Left colon (tissue), 2 donors: ENCODE data around the gene FAM72D. TPM values are rescaled to one million over a fixed set of nuclear protein-coding genes. Genes with fewer than 3 reads are reported as not detected.
"Not testable (repeated sequence)": the region's sequence is repeated elsewhere in the genome, so short reads cannot be mapped to it uniquely, and the experiment has no call there.

Experiments
- ATAC-seq: fragments of 200-7000 bp; cut with Tn5 transposase; one replicate; pipeline ENCODE4 v1.9.1; 2020; ENCODE audit warnings: mild to moderate bottlenecking, moderate library complexity
- DNase-seq, 2 donors: peaks; one replicate each; pipeline ENCODE4 v3.0.0-alpha.2; 2020
- intact Hi-C, 2 donors: fragments of 100-400 bp; cut with DNase I in 1 of 2; cut with micrococcal nuclease in 1 of 2; formaldehyde crosslinking; loops; one replicate each; pipeline versions ENCODE4 v1.11.2 to v1.14.0; 2022; cut with DNase I, micrococcal nuclease
- total RNA-seq, 2 donors: library from RNA; stranded (reverse); fragmentation: NEBNext Ultra II Directional; extraction: Animal tissue kit (Norgen Biotek cat#: 25700); gene quantifications; one replicate each; pipeline ENCODE4 v1.2.1, GENCODE V29; 2021
- donor health status: DM: no; HTN: no; CAD: no.
- donor health status: DM: yes; HTN: yes; CAD: no.

Gene FAM72D
- total RNA-seq, 2 donors from 2014 or later, result 0.17 to 0.89 TPM

DNA sequence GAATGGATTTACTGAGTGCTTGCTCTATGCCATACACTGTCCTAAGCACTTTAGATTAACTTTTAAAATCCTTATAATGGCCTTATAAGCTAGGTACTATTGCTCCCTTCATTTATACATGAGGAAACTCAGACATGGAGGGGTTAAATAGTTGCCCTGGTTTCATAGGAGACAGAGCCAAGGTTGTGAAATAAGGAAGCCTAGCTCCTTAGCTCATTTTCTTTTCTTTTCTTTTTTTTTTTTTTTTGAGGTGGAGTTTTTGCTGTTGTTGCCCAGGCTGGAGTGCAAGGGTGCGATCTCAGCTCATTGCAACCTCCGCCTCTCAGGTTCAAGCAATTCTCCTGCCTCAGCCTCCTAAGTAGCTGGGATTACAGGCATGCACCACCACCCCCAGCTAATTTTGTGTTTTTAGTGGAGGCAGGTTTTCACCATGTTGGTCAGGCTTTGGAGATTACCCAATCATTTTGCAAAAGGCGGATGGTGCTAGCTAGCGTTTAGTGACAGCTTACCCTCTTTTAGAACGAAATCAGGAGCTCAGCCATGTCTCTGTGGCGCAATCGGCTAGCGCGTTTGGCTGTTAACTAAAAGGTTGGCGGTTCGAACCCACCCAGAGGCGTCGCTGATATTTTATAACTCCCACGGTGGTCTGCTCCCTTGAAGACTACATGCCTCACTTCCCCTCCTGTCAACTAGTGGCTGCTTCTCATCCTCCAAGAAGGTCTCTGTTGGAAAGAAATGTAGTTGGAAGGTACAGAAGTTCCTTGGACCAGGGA lies 33.1 kb downstream of the FAM72D start:
- intact Hi-C loops, DNase-seq, ATAC-seq: not testable (repeated sequence)

DNA sequence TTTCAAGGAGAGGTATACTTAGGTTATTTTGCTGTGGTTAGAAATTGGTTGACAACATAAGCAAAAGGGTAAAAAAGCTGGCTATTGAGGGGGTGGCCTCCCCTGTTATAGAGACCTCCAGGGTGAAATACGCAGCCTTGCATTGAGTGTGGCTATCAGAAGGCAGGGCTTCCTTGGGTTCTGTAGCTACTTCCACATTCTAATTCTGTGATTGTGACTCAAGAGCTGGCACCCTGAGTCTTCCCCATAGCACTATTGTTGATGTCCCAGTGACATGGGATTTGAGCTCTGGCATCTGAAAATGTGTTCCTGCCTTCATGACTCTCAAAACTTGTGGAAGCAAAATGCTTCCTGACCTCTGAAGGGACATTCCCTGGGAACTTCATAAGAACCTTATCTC lies 38.7 kb downstream of the FAM72D start:
- DNase-seq, intact Hi-C loops, ATAC-seq: not testable (repeated sequence)

- DNase-seq, ATAC-seq, intact Hi-C loops: not testable (repeated sequence)
Measured at GRCh38 chr1:145140549-145140948, 44.8 kb downstream of the FAM72D start.

DNA sequence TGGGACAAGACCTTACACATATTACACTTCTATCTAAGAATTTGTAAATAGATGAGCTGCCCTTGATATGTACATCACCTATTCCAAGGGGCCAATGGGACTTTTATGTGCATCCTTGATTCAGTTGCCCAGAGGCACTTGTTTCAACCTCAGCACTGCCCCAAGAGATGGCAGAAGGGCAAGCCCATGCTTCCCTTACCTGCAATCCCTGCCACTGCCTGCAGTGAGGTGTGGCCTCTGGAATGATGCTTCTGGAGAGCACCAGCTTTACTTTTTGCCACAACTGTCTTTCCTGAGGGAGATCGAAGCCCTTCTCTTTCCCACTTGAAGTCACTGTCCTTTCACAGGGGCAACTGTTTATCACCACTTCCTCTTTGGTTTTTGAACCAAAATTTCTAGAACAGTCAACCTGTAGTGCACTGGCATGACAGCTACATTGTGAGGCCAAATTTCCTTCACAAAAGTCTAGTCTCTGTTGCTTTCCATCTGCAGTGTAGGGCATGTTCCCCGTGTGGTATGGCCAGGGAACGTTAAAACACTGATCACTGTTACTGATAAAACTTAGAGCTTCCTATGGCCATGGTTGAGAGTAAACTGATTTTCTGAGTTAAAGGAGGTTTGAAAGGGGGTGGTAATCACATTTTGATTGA lies 48.6 kb downstream of the FAM72D start:
- DNase-seq, ATAC-seq, intact Hi-C loops: not testable (repeated sequence)

DNA sequence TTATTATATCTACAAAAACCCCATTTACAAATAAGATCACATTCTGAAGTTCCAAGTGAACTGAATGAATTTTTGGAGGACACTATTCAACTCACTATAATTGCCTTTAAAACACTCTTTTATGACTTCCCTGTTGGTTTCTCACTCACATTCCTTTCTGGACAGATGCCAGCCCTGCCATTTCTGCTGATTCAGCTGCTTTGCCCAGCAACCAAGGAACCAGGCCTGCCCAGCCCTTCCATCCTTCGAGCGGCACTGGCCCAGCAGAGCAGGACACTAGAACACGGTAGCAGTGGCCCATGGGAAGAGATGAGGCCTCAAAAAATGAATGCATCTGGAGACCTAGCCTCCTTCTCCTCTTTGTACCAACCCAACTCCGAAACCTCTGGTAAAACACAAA lies 50.5 kb downstream of the FAM72D start:
- ATAC-seq, result peak; percentile 49
- intact Hi-C loops, DNase-seq: not testable (repeated sequence)

GRCh38 chr1:145147172-145147571 lies 51.4 kb downstream of the FAM72D start:
- intact Hi-C loops, DNase-seq, ATAC-seq: not testable (repeated sequence)

- ATAC-seq, result peak; percentile 45
- intact Hi-C loops, result not testable (repeated sequence)
Measured at GRCh38 chr1:145155421-145155820, 59.6 kb downstream of the FAM72D start.

DNA sequence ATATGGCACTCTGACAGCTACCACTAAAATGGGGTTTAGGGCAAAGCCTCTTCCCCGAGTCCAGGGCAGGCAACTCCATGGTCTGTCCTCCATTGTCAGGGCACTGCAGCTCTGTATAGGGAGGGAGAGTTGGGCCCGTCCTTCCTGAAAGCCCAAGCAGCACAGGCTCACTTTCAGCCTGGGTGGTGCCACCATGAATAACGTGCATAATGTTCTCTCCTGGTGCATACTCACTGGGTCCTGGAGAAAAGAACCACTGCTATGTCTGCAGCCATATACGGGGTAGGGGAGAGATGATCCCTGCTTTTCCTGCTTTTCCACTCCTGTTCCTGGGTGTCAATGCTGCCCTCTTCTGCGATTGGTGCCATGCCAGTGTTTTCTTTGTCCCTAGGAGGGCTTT lies 60.1 kb downstream of the FAM72D start:
- ATAC-seq, result peak; percentile 15
- intact Hi-C loops, DNase-seq: not testable (repeated sequence)

More at GRCh38 chr1:145155421-145155820, 59.6 kb downstream of the FAM72D start:
- DNase-seq, result not testable (repeated sequence)

- intact Hi-C loops, result not testable (repeated sequence)
- DNase-seq (peak in 1 of 2 donors; percentile 25), ATAC-seq (peak; percentile 65)
Measured at GRCh38 chr1:145156891-145157610, 61.3 kb downstream of the FAM72D start.

DNA sequence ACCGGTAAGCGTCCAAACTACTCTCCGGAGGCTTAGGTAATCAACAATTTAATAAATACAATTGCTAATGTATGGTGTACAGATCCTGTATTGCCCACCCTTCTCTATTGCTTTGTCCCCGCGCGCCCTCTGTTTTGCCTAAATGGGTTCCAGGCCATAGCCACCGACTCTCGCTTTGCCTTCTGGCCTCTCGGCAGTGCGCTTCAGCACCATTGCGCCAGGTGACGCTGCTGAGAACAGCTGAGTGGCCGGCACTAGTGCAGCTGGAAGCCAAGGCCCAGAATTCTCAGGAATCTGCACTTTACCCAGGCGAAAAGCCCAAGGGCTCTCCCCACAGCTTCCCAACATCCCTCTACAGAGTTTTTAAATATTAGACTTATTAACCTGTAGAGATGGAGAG lies 61.9 kb downstream of the FAM72D start:
- DNase-seq, intact Hi-C loops: not testable (repeated sequence)
- ATAC-seq, result peak; percentile 83

DNA sequence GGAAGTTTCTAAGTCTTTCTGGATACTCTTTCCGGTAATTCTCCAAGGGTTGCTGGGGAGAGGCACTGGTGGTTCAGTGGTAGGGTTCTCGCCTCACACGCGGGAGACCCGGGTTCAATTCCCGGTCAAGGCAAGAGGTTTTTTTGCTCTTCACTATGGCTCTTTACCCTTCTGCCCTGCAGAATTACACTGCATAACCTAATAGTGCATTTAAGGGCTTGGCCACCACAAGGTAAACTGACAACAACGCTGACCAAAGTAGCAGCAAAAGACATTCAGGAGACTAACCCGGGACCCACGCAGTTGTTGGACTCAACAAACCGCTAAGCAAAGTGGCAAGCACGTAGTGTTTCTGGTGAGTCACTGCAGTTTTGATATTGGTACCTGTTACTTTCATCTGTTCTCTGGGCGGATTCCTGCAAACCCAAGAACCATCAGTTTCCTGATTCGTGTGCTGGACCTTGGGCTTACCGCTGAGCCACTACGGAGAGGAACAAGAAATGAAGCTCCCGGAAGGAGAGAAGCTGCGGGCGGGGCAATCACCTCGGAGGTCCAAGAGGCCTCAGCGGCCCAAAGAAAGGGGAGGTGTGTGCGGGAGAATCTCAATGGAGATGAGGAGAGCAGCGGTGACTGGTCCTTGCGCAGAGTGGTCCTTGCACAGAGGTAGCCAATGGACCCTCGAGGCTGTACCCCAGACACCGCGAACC lies 65.4 kb downstream of the FAM72D start:
- intact Hi-C loops, DNase-seq: not testable (repeated sequence)
- ATAC-seq, result peak; percentile 66

Other genes with a start within 250 kb of the FAM72D start
- gene SRGAP2B, start 646 bp upstream of the FAM72D start, total RNA-seq, result 1 to 10 TPM; 6.8 to 7.2 TPM
- gene PPIAL4D, start 146.2 kb downstream of the FAM72D start, total RNA-seq, result not detected